Neural progenitor cell (in vitro differentiated cells): ENCODE results near the gene COA4. TPM values are rescaled to one million over a fixed set of nuclear protein-coding genes. Genes with fewer than 3 reads are reported as not detected.

Experiments
- DNase-seq: peaks from one replicate; pipeline ENCODE4 v3.0.0-alpha.2; 2016; ENCODE audit warnings: low spot score
- H2AFZ ChIP-seq: fragments of 200-600 bp; sonication (generic); replicated peaks from 2 replicates; pipeline ENCODE4 v1.6.1; 2016; ENCODE audit warnings: antibody characterized with exemption
- H3F3A ChIP-seq: fragments of 200-600 bp; sonication (generic); 2 replicates; pipeline ENCODE4 v1.6.1; 2016; ENCODE audit warnings: antibody characterized with exemption, low read depth
- H3K27ac ChIP-seq: fragments of 200-600 bp; sonication (generic); 2 replicates; pipeline ENCODE4 v1.5.1; 2016; ENCODE audit warnings: mild to moderate bottlenecking
- H3K27me3 ChIP-seq: fragments of 200-600 bp; sonication (generic); 2 replicates; pipeline ENCODE4 v1.6.1; 2016; ENCODE audit warnings: mild to moderate bottlenecking, moderate library complexity
- H3K36me3 ChIP-seq: fragments of 200-600 bp; sonication (generic); 2 replicates; pipeline ENCODE4 v1.5.1; 2016
- H3K4me1 ChIP-seq: fragments of 200-600 bp; sonication (generic); 2 replicates; pipeline ENCODE4 v1.6.1; 2016; ENCODE audit warnings: mixed run types
- H3K4me2 ChIP-seq: fragments of 200-600 bp; sonication (generic); 2 replicates; pipeline ENCODE4 v1.6.1; 2016
- H3K4me3 ChIP-seq: fragments of 200-600 bp; sonication (generic); 2 replicates; pipeline ENCODE4 v1.5.1; 2016
- H3K79me2 ChIP-seq: fragments of 200-600 bp; sonication (generic); 2 replicates; pipeline ENCODE4 v1.6.1; 2016; ENCODE audit warnings: low read depth
- H3K9ac ChIP-seq: fragments of 200-600 bp; sonication (generic); 2 replicates; pipeline ENCODE4 v1.6.1; 2016
- H3K9me3 ChIP-seq: fragments of 200-600 bp; sonication (generic); 2 replicates; pipeline ENCODE4 v1.5.1; 2016; ENCODE audit warnings: low read depth
- H4K20me1 ChIP-seq: fragments of 200-600 bp; sonication (generic); 2 replicates; pipeline ENCODE4 v1.6.1; 2016; ENCODE audit warnings: low read depth
- H3K27ac Mint-ChIP-seq: 3 replicates; pipeline ENCODE4 v1.8.0; 2021; ENCODE audit warnings: mixed read lengths
- H3K27me3 Mint-ChIP-seq: 2 replicates; pipeline ENCODE4 v1.8.0; 2022; ENCODE audit warnings: low read depth, mild to moderate bottlenecking, inconsistent platforms, moderate library complexity, mixed read lengths; ENCODE audit not compliant: insufficient read depth
- H3K36me3 Mint-ChIP-seq: 3 replicates; pipeline ENCODE4 v1.8.0; 2021; ENCODE audit warnings: mixed read lengths
- H3K4me1 Mint-ChIP-seq: 3 replicates; pipeline ENCODE4 v1.8.0; 2021; ENCODE audit warnings: mixed read lengths
- H3K4me3 Mint-ChIP-seq: 3 replicates; pipeline ENCODE4 v1.8.0; 2021; ENCODE audit warnings: mild to moderate bottlenecking, moderate library complexity, mixed read lengths
- H3K9me3 Mint-ChIP-seq: 3 replicates; pipeline ENCODE4 v1.8.0; 2020; ENCODE audit warnings: mixed read lengths
- EZH2 ChIP-seq: fragments of 200-600 bp; sonication (generic); IDR thresholded peaks from 2 replicates; pipeline ENCODE4 v1.6.1; 2017; ENCODE audit warnings: antibody characterized with exemption, mild to moderate bottlenecking, moderate library complexity
- EZH2phosphoT487 ChIP-seq: fragments of 200-600 bp; sonication (generic); IDR thresholded peaks from 2 replicates; pipeline ENCODE4 v1.6.1; 2017; ENCODE audit warnings: antibody characterized with exemption
- total RNA-seq: library from RNA; depleted of rRNA; stranded (reverse); fragments of >200 nt; gene quantifications from 2 replicates; pipeline ENCODE4 v1.2.3, GENCODE V29; 2015; ENCODE audit warnings: low replicate concordance
- TF ChIP-seq, protein P1 (sequence below): fragments of 200-600 bp; sonication (generic); IDR thresholded peaks from 2 replicates; pipeline ENCODE4 v1.5.1; 2017; ENCODE audit warnings: antibody characterized with exemption, mild to moderate bottlenecking

Gene COA4
- total RNA-seq, 1 donor from 2014 or later = 55.8 TPM

DNA sequence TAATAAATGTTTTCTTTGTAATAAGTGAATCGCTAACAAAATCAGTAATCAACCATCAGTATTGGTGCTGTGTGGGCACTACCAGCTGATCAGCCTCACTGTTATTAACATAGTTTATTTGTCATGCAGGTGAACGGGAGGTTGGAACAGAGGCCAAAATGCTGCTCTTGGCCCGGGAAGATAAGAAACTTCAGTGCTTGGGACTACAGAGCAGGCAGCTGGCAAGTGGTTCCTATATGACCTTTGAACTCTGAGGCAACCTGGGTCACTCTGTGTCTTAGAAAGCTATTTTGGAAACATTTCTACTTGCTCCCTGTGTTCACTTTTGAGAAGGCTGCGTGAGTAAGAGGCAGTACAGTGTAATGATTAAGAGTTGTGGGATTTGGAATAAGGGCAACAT lies 37.6 kb upstream of the COA4 start:
- H3K4me1 Mint-ChIP-seq = no peaks in the 10 kb centered on the region
- no peaks in the 10 kb centered on the region for H3K9me3 ChIP-seq
- no peak overlapping the region for H3K4me2 ChIP-seq
- no peak overlapping the region for H3K4me3 ChIP-seq
- no peak overlapping the region for H3K9ac ChIP-seq
- no peak overlapping the region for H2AFZ ChIP-seq
- H3K27me3 Mint-ChIP-seq = no peaks in the 10 kb centered on the region
- peaks cover 14% of the 10 kb centered on the region for H3K36me3 Mint-ChIP-seq
- no peaks in the 10 kb centered on the region for H3K79me2 ChIP-seq
- no peaks in the 10 kb centered on the region for H3F3A ChIP-seq
- no peaks in the 10 kb centered on the region for H3K9me3 Mint-ChIP-seq
- no peaks in the 10 kb centered on the region for H4K20me1 ChIP-seq
- DNase-seq = no peak
- no peaks in the 10 kb centered on the region for H3K27me3 ChIP-seq
- no peak overlapping the region for H3K4me3 Mint-ChIP-seq
- no peaks in the 10 kb centered on the region for H3K36me3 ChIP-seq
- no peaks in the 10 kb centered on the region for H3K4me1 ChIP-seq
- no peak overlapping the region for H3K27ac ChIP-seq
- no peak overlapping the region for H3K27ac Mint-ChIP-seq
- TF ChIP-seq EZH2 (no peak), EZH2phosphoT487 (no peak)
- TF ChIP-seq, protein P1, sequence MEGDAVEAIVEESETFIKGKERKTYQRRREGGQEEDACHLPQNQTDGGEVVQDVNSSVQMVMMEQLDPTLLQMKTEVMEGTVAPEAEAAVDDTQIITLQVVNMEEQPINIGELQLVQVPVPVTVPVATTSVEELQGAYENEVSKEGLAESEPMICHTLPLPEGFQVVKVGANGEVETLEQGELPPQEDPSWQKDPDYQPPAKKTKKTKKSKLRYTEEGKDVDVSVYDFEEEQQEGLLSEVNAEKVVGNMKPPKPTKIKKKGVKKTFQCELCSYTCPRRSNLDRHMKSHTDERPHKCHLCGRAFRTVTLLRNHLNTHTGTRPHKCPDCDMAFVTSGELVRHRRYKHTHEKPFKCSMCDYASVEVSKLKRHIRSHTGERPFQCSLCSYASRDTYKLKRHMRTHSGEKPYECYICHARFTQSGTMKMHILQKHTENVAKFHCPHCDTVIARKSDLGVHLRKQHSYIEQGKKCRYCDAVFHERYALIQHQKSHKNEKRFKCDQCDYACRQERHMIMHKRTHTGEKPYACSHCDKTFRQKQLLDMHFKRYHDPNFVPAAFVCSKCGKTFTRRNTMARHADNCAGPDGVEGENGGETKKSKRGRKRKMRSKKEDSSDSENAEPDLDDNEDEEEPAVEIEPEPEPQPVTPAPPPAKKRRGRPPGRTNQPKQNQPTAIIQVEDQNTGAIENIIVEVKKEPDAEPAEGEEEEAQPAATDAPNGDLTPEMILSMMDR = no peak

DNA sequence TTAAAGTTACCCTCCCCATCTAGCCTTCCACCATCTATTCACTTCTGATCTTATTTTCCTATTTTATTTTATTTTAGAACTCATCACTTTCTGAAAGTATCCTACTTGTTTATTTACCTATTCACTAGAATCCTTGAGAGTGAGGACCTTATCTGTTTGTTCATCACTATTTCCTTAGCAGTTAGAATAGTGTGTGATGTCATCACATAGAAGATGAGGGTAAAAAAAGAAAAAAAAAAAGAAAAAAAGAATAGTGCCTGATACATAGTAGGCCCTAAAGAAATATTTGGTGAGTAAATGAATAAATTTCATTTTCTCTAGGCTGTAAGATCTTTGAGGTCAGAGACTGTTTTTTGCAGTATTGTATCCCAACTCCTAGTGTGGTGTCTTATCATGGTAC lies 36.8 kb upstream of the COA4 start:
- no peaks in the 10 kb centered on the region for H3K79me2 ChIP-seq
- no peaks in the 10 kb centered on the region for H4K20me1 ChIP-seq
- no peak overlapping the region for H3K4me3 ChIP-seq
- DNase-seq = no peak
- no peaks in the 10 kb centered on the region for H3K4me1 ChIP-seq
- no peak overlapping the region for H2AFZ ChIP-seq
- TF ChIP-seq EZH2phosphoT487 (no peak), EZH2 (no peak)
- TF ChIP-seq, protein P1 = no peak
- Mint-ChIP-seq H3K4me1 (no peaks in the 10 kb centered on the region), H3K9me3 (no peaks in the 10 kb centered on the region), H3K27ac (no peak overlapping the region), H3K4me3 (no peak overlapping the region), H3K36me3 (peaks cover 13% of the 10 kb centered on the region), H3K27me3 (no peaks in the 10 kb centered on the region)
- no peaks in the 10 kb centered on the region for H3K9me3 ChIP-seq
- no peak overlapping the region for H3K4me2 ChIP-seq
- H3F3A ChIP-seq = no peaks in the 10 kb centered on the region
- no peaks in the 10 kb centered on the region for H3K27me3 ChIP-seq
- no peak overlapping the region for H3K27ac ChIP-seq
- no peaks in the 10 kb centered on the region for H3K36me3 ChIP-seq
- H3K9ac ChIP-seq = no peak overlapping the region

DNA sequence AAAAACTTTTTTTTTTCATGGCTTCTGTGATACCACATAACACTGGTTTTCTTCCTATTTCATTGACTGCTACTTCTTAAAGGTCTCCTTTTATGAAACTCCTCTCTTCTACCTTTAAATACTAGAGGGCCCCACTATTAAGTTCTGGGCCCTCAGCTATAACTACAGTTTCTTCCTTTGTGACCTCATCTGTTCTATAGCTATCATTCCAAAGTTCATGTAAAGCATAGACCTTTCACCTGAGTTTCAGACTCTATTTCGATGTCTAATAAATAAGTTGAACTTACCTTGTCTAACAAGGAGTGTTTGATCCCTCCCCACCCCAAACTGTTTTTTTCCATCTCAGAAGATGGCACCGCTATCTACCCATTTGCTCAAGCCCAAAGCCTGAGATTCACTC lies 35.4 kb upstream of the COA4 start:
- Mint-ChIP-seq H3K27ac (no peak overlapping the region), H3K4me1 (no peaks in the 10 kb centered on the region), H3K4me3 (no peak overlapping the region), H3K9me3 (no peaks in the 10 kb centered on the region), H3K36me3 (peaks cover 13% of the 10 kb centered on the region), H3K27me3 (peaks cover 3% of the 10 kb centered on the region)
- Histone ChIP-seq H3K9ac (no peak overlapping the region), H3K4me1 (no peaks in the 10 kb centered on the region), H3K27me3 (no peaks in the 10 kb centered on the region), H3K4me3 (no peak overlapping the region), H3K36me3 (no peaks in the 10 kb centered on the region), H3K9me3 (no peaks in the 10 kb centered on the region), H4K20me1 (no peaks in the 10 kb centered on the region), H3K79me2 (no peaks in the 10 kb centered on the region), H2AFZ (no peak overlapping the region), H3F3A (no peaks in the 10 kb centered on the region), H3K27ac (no peak overlapping the region), H3K4me2 (no peak overlapping the region)
- no peak for TF ChIP-seq EZH2
- no peak for TF ChIP-seq EZH2phosphoT487
- TF ChIP-seq, protein P1 = no peak
- no peak for DNase-seq
